Kidney epithelial cell (primary cell): Measurements from ENCODE around the gene CCDC127. TPM values are rescaled to one million over a fixed set of nuclear protein-coding genes. Genes with fewer than 3 reads are reported as not detected.
"Not testable (repeated sequence)": the region's sequence is repeated elsewhere in the genome, so short reads cannot be mapped to it uniquely, and the experiment has no call there.

Source experiments
- DNase-seq: peaks from one replicate; pipeline ENCODE4 v3.0.0-alpha.2; 2010; ENCODE audit warnings: low read depth
- H3K27me3 ChIP-seq: 2 replicates; pipeline ENCODE4 v1.6.0; 2011; ENCODE audit warnings: low read length; ENCODE audit not compliant: control insufficient read depth, insufficient read depth
- H3K36me3 ChIP-seq: 2 replicates; pipeline ENCODE4 v1.5.1; 2011; ENCODE audit warnings: low read length; ENCODE audit not compliant: control insufficient read depth, insufficient read depth
- H3K4me3 ChIP-seq: 2 replicates; pipeline ENCODE4 v1.5.1; 2011; ENCODE audit warnings: low read depth, mild to moderate bottlenecking, control low read depth, low read length
- total RNA-seq: library from RNA; depleted of rRNA; stranded (reverse); fragments of >200 nt; gene quantifications from 2 replicates; pipeline ENCODE4 v1.2.3, GENCODE V29; 2015
- TF ChIP-seq, protein P1 (sequence below): IDR thresholded peaks from 2 replicates; pipeline ENCODE4 v1.5.1; 2011; ENCODE audit warnings: mild to moderate bottlenecking, moderate library complexity, low read length, control low read depth, inconsistent platforms; ENCODE audit not compliant: insufficient read depth, poor library complexity, severe bottlenecking

Gene CCDC127
- total RNA-seq, 1 donor from 2014 or later: 5.8 TPM

DNA sequence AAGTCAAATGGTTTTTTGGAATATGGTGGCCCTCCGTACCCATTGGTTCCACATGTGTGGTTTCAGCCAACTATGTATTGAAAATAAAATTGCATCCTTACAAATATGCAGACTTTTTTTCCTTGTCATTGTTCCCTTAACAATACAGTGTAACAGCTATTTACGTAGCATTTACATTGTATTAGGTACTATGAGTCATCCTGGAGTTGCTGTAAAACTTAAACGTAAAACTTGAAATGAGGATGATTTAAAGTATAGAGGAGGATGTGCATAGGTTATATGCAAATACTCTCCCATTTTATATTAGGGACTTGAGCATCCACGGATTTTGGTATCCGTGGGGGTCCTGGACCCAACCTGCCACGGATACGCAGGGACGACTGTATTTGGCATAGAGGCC is 16.5 kb upstream of the CCDC127 start:
- no peak overlapping the region for H3K4me3 ChIP-seq
- TF ChIP-seq, protein P1, sequence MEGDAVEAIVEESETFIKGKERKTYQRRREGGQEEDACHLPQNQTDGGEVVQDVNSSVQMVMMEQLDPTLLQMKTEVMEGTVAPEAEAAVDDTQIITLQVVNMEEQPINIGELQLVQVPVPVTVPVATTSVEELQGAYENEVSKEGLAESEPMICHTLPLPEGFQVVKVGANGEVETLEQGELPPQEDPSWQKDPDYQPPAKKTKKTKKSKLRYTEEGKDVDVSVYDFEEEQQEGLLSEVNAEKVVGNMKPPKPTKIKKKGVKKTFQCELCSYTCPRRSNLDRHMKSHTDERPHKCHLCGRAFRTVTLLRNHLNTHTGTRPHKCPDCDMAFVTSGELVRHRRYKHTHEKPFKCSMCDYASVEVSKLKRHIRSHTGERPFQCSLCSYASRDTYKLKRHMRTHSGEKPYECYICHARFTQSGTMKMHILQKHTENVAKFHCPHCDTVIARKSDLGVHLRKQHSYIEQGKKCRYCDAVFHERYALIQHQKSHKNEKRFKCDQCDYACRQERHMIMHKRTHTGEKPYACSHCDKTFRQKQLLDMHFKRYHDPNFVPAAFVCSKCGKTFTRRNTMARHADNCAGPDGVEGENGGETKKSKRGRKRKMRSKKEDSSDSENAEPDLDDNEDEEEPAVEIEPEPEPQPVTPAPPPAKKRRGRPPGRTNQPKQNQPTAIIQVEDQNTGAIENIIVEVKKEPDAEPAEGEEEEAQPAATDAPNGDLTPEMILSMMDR: no peak
- DNase-seq: no peak
- no peaks in the 10 kb centered on the region for H3K36me3 ChIP-seq
- H3K27me3 ChIP-seq: no peaks in the 10 kb centered on the region

DNA sequence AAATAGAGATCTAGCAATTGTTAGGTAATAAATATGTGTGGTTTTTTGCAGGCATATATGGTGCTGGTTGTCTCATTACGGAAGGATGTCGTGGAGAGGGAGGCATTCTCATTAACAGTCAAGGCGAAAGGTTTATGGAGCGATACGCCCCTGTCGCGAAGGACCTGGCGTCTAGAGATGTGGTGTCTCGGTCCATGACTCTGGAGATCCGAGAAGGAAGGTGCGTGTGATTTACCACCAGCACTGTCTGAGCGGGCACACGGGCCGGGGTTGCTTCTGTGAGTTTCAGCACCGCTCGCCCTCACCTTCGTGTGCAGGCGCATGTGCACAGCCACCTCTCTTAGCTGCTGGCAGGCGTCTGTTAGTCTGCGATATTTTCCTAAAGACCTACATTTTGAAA is 15.5 kb upstream of the CCDC127 start:
- not testable (repeated sequence) for H3K36me3 ChIP-seq, DNase-seq, H3K4me3 ChIP-seq, H3K27me3 ChIP-seq

DNA sequence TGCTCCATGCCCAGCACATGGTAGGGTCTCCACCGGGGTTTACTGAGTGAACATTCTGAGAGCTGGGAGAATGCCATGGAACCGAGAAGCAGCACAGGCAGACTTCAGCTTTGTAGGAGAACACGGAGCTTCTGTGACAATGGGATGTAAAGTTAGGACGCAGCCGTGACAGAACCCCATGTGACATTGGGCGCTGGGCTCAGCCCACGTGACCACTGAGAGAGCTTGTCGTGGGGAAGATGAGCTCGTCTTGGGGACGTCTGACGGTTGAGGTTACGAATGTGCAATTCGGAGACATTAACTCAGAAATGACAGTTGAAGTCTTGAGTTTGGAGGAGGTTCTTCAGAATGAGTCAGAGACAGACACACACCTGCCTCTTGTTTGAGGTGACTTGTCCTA is 13.7 kb upstream of the CCDC127 start:
- Histone ChIP-seq H3K27me3 (no peaks in the 10 kb centered on the region), H3K4me3 (no peak overlapping the region), H3K36me3 (peaks cover 1% of the 10 kb centered on the region)
- TF ChIP-seq, protein P1: no peak
- DNase-seq: no peak

DNA sequence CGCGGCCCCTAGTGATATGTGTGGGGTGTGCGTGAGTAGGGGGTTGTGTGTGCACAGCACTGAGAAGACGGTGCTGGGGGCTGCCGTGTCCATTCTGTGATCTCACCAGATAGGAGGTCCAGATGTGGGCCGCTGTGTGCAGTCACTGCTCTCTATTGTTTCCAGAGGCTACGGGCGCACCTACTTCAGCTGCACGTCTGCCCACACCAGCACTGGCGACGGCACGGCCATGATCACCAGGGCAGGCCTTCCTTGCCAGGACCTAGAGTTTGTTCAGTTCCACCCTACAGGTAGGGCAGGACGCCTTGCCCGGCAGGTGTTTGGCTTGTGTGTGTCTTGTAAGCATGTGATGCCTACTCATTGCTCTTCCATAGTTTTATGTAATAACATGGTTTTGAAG is 12.8 kb upstream of the CCDC127 start:
- Histone ChIP-seq H3K4me3 (no peak overlapping the region), H3K27me3 (no peaks in the 10 kb centered on the region), H3K36me3 (peaks cover 1% of the 10 kb centered on the region)
- TF ChIP-seq, protein P1: no peak
- DNase-seq: no peak

DNA sequence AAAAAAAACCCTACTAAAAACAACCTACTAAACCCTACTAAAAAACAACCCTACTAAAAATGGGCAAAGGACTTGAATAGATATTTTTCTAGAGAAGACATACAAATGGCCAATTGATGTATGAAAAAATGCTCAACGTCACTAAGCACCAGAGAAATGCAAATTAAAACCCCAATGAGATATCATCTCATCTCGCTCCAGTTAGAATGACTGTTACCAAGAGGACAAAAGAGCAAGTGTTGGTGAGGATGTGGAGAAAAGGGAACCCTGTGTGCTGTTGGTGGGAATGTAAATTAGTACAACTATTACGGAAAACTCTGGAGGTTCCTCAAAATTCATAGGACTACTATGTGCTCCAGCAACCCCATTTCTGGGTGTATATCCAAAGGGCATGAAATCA is 10.9 kb upstream of the CCDC127 start:
- Histone ChIP-seq H3K36me3 (peaks cover 1% of the 10 kb centered on the region), H3K4me3 (no peak overlapping the region), H3K27me3 (no peaks in the 10 kb centered on the region)
- no peak for DNase-seq
- TF ChIP-seq, protein P1: no peak

DNA sequence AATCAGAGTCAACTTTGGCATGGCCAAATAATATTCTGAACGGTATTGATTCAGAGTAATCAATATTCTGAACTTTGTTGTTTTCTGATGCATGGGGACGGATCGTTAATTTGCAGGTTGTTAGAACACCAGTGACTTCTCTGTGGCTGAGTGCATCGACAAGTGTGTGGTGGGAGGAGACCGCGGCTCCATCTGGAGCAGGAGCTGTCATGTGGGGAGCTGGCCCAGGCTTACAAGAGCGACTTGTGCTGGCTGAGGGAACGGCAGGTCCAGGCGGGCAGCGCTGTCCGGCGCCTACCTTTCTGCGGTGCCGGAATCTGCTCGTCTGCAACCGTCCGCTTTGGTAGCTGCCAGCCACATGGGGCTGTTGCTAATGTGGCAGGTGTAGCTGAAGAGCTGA is 9.4 kb upstream of the CCDC127 start:
- H3K4me3 ChIP-seq, DNase-seq, H3K36me3 ChIP-seq, H3K27me3 ChIP-seq: not testable (repeated sequence)

DNA sequence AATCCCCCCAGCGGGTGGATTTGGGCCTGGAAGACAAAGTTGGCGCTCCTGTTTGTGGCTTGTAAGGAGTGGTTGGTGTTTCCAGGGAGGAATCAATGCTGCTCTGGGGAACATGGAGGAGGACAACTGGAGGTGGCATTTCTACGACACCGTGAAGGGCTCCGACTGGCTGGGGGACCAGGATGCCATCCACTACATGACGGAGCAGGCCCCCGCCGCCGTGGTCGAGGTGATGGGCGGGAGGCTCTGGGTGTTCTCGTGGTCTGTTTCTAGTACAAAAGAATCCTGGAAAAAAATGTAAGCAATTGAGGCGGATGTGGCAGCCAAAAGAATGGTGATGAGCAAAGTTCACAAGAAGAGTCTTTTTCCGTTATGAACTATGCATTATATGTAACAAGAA is 7.4 kb upstream of the CCDC127 start:
- TF ChIP-seq, protein P1: no peak
- no peak for DNase-seq
- Histone ChIP-seq H3K36me3 (peaks cover 1% of the 10 kb centered on the region), H3K27me3 (no peaks in the 10 kb centered on the region), H3K4me3 (no peak overlapping the region)
